Psoas muscle (tissue), 8 donors: Measurements from ENCODE around the gene UVSSA. TPM values are rescaled to one million over a fixed set of nuclear protein-coding genes. Genes with fewer than 3 reads are reported as not detected.

Source experiments
- ATAC-seq, 4 donors: fragments of 200-7000 bp; cut with Tn5 transposase; one replicate each; pipeline ENCODE4 v1.9.1; 2020; ENCODE audit warnings: moderate library complexity in 3 of 4, mild to moderate bottlenecking in 2 of 4
- DNase-seq, 2 donors: peaks; one replicate each; pipeline ENCODE4 v3.0.0-alpha.2; 2020
- H3K27ac ChIP-seq: fragments of 200-600 bp; one replicate; pipeline ENCODE4 v1.8.0; 2022
- H3K27me3 ChIP-seq, 3 donors: fragments of 200-600 bp in 1 of 3; one replicate each; pipeline versions ENCODE4 v1.6.1 to v1.8.0; 2013 to 2022; ENCODE audit warnings: low read length in 2 of 3, mild to moderate bottlenecking in 2 of 3, moderate library complexity in 1 of 3; ENCODE audit not compliant: insufficient read depth in 3 of 3
- H3K36me3 ChIP-seq, 2 donors: fragments of 200-600 bp in 1 of 2; one replicate each; pipeline versions ENCODE4 v1.6.1 to v1.8.0; 2013 to 2022; ENCODE audit warnings: low read depth in 1 of 2, mild to moderate bottlenecking in 1 of 2, moderate library complexity in 1 of 2; ENCODE audit not compliant: insufficient read depth in 1 of 2
- H3K4me1 ChIP-seq: fragments of 200-600 bp; one replicate; pipeline ENCODE4 v1.8.0; 2022
- H3K4me3 ChIP-seq: fragments of 200-600 bp; one replicate; pipeline ENCODE4 v1.8.0; 2022; ENCODE audit warnings: mild to moderate bottlenecking
- H3K9me3 ChIP-seq: fragments of 200-600 bp; one replicate; pipeline ENCODE4 v1.8.0; 2022
- CTCF ChIP-seq: fragments of 200-600 bp; IDR thresholded peaks from one replicate; pipeline ENCODE4 v1.8.0; 2022; ENCODE audit warnings: antibody characterized with exemption
- WGBS, 3 donors: extraction: QIAGEN DNeasy Blood & Tissue Kit; methylation state at CpG; one replicate each; pipeline versions ENCODE4 v1.1.6 to v1.1.7; 2013; 5-methylcytosine and 5-hydroxymethylcytosine counted together
- intact Hi-C, 2 donors: fragments of 100-400 bp; cut with DNase I; formaldehyde crosslinking; loops; one replicate each; pipeline versions ENCODE4 v1.11.0 to v1.14.2; 2022
- polyA plus RNA-seq, 3 donors: library from polyadenylated mRNA; stranded (reverse); fragments of 200-250 nt; gene quantifications; one replicate each; pipeline ENCODE4 v1.2.3, GENCODE V29; 2013
- total RNA-seq, 4 donors: library from RNA; stranded (reverse); fragmentation: NEBNext Ultra II Directional in 2 of 4; extraction: Animal tissue kit (Norgen Biotek cat#: 25700) in 2 of 4; gene quantifications; one replicate each; pipeline versions ENCODE4 v1.2.1 to v1.2.4, GENCODE V29; 2021 to 2023
- donor health status: healthy with polysubstance abuse.
- donor health status: DM: no; HTN: no; CAD: no; lungs with moderate emphysema.
- donor health status: Bipolar disorder and iron deficiency.
- donor health status: healthy.
- donor health status: DM: yes; HTN: yes; CAD: no.
- donor health status: DM: no; HTN: no; CAD: no.
- donor health status: DM: no; HTN: no; CAD: no.
- donor health status: DM: yes; HTN: yes; CAD: no.

The UVSSA gene
- total and polyA plus RNA-seq, 7 donors, result 1.9 to 9.4 (median 7.7) TPM

GRCh38 chr4:1336088-1336491 lies 10.9 kb upstream of the UVSSA start:
- Histone ChIP-seq H3K4me3 (no peak overlapping the region), H3K27me3 (no peaks in the 10 kb centered on the region), H3K4me1 (peaks cover 5% of the 10 kb centered on the region), H3K36me3 (peaks cover 10 to 68% of the 10 kb centered on the region in 2 donors), H3K9me3 (no peaks in the 10 kb centered on the region), H3K27ac (no peak overlapping the region)
- no peak for DNase-seq
- 59 to 86% (median 61%) methylated on average over 7 of the region's 7 CpGs for WGBS, 3 donors
- ATAC-seq, result peak in 2 of 4 donors; percentile 32 to 36
- no peak for TF ChIP-seq CTCF
- intact Hi-C loops, result no loop called here

DNA sequence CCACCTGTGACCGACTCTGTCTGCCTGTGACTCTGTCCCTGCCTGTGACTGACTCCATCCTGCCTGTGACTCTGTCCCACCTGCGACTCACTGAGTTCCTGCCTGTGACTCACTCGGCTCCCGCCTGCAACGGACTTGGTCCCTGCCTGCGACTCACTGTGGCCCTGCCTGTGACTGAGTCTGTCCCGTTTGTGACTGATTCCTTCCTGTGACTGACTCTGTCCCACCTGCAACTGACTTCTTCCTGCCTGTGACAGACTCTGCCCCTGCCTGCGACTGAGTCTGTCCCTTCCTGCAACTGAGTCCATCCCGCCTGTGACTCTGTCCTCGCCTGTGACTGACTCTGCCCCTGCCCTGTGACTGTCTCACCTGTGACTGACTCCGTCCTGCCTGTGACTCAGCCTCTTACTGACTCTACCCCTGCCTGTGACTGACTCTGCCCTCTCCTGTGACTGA lies 9.6 kb upstream of the UVSSA start:
- no peaks in the 10 kb centered on the region for H3K4me1 ChIP-seq
- 82 to 84% (median 84%) methylated on average over 11 of the region's 11 CpGs for WGBS, 3 donors
- DNase-seq (no peak), ATAC-seq (peak; percentile 20 to 55 (median 40))
- H3K36me3 ChIP-seq, result peaks cover 13 to 78% of the 10 kb centered on the region in 2 donors
- H3K4me3 ChIP-seq, result no peak overlapping the region
- no peaks in the 10 kb centered on the region for H3K9me3 ChIP-seq
- no peak for TF ChIP-seq CTCF
- H3K27me3 ChIP-seq, result no peaks in the 10 kb centered on the region
- H3K27ac ChIP-seq, result no peak overlapping the region
- intact Hi-C loops, result no loop called here

GRCh38 chr4:1337951-1338751 lies 8.9 kb upstream of the UVSSA start:
- DNase-seq (no peak), ATAC-seq (no peak)
- TF ChIP-seq CTCF, result no peak
- Histone ChIP-seq H3K36me3 (peaks cover 13 to 72% of the 10 kb centered on the region in 2 donors), H3K27ac (no peak overlapping the region), H3K27me3 (no peaks in the 10 kb centered on the region), H3K9me3 (no peaks in the 10 kb centered on the region), H3K4me1 (no peaks in the 10 kb centered on the region), H3K4me3 (no peak overlapping the region)
- intact Hi-C loops, result no loop called here
- 92 to 96% (median 94%) methylated on average over 41 of the region's 41 CpGs for WGBS, 3 donors

- Histone ChIP-seq H3K27me3 (no peaks in the 10 kb centered on the region), H3K4me1 (no peaks in the 10 kb centered on the region), H3K36me3 (peaks cover 13 to 70% of the 10 kb centered on the region in 2 donors), H3K4me3 (no peak overlapping the region), H3K27ac (no peak overlapping the region), H3K9me3 (no peaks in the 10 kb centered on the region)
- ATAC-seq (no peak), DNase-seq (peak in 1 of 2 donors; percentile 4)
- WGBS, 3 donors, result 93 to 95% (median 94%) methylated on average over 38 of the region's 38 CpGs
- TF ChIP-seq CTCF, result no peak
- intact Hi-C loops, result no loop called here
Measured at GRCh38 chr4:1338752-1339414, 8.1 kb upstream of the UVSSA start.
